ENCODE measurements around the gene SLC5A9. TPM values are rescaled to one million over a fixed set of nuclear protein-coding genes. Genes with fewer than 3 reads are reported as not detected.
"Not testable (repeated sequence)": the region's sequence is repeated elsewhere in the genome, so short reads cannot be mapped to it uniquely, and the experiment has no call there.

Gene SLC5A9
- total and polyA plus RNA-seq, 2 of the 13 experiments (the other 11 are each of a cell fraction or from before 2014, with no cell fraction given), result 42.0 to 65.0 TPM

DNA sequence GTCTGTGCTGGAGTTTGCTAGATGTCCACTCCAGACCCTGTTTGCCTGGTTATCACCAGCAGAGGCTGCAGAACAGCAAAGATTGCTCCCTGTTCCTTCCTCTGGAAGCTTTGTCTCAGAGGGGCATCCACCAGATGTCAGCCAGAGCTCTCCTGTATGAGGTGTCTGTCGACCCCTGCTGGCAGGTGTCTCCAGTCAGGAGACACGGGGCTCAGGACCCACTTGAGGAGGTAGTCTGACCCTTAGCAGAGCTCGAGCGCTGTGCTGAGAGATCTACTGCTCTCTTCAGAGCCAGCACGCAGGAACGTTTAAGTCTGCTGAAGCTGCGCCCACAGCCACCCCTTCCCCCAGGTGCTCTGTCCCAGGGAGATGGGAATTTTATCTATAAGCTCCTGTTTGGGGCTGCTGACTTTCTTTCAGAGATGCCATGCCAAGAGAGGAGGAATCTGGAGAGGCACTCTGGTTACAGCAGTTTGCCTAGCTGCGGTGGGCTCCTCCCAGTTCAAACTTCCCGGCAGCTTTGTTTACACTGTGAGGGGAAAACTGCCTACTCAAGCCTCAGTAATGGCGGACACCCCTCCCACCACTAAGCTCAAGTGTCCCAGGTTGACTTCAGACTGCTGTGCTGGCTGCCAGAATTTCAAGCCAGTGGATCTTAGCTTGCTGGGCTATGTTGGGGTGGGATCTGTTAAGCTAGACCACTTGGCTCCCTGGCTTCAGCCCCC, 62.3 kb downstream of the SLC5A9 start:
- peaks cover 15% of the 10 kb centered on the region for H3K4me1 ChIP-seq (ENCODE audit: insufficient read depth, low read length)
- intact Hi-C loops (cut with micrococcal nuclease; ENCODE audit: unreplicated experiment); BruUV-seq (replicated peaks); CTCF ChIA-PET (ENCODE audit: low intra/inter-chr PET ratio, low total read pairs); H3K9me3 ChIP-seq (ENCODE audit: low read length); in situ Hi-C loops (cut with HindIII; ENCODE audit: extremely low pct_ligation_motif_present, low pct_unique_long_range_greater_than_20kb); H3K36me3 ChIP-seq (replicated peaks in 1 of 2; ENCODE audit: control insufficient read depth in 1 of 2, insufficient read depth in 2 of 2, low read length in 2 of 2); H3K79me2 ChIP-seq (ENCODE audit: insufficient read depth, low read length); H4K20me1 ChIP-seq (ENCODE audit: insufficient read depth, low read length); H3K27me3 ChIP-seq (ENCODE audit: control insufficient read depth in 1 of 2, insufficient read depth in 2 of 2, low read length in 2 of 2); FAIRE-seq; H3K9ac ChIP-seq (ENCODE audit: insufficient read depth, low read depth, low read length); H3K27ac ChIP-seq (ENCODE audit: extremely low read length, insufficient read depth, low read length): not testable (repeated sequence)
- peak; percentile 15 for DNase-seq (ENCODE audit: low spot score)
- 0% methylated on average over 8 of the region's 10 CpGs for WGBS (ENCODE audit: low lambda C conversion rate)
- ATAC-seq, result peak; percentile 83
- H3K4me3 ChIP-seq (replicated peaks in 1 of 3; ENCODE audit: insufficient read depth in 1 of 3, low read depth in 2 of 3, low read length in 3 of 3), result peak overlapping the region in 2 of 3 experiments; percentile 52 to 59; a peak in 5 of 6 replicates
- POLR2A ChIA-PET, result interaction anchor here (1.0 to 2.1 kb wide), 3 partner anchors 32 to 187 kb away, joined by 4 to 13 read pairs (median 5); partner anchors contain the start of genes SLC5A9 and SPATA6
- H2AFZ ChIP-seq (ENCODE audit: low read length), result peak overlapping the region; percentile 42
- peak overlapping the region; percentile 81 for H3K4me2 ChIP-seq (ENCODE audit: low read depth, low read length)
- TF ChIP-seq, protein P1, sequence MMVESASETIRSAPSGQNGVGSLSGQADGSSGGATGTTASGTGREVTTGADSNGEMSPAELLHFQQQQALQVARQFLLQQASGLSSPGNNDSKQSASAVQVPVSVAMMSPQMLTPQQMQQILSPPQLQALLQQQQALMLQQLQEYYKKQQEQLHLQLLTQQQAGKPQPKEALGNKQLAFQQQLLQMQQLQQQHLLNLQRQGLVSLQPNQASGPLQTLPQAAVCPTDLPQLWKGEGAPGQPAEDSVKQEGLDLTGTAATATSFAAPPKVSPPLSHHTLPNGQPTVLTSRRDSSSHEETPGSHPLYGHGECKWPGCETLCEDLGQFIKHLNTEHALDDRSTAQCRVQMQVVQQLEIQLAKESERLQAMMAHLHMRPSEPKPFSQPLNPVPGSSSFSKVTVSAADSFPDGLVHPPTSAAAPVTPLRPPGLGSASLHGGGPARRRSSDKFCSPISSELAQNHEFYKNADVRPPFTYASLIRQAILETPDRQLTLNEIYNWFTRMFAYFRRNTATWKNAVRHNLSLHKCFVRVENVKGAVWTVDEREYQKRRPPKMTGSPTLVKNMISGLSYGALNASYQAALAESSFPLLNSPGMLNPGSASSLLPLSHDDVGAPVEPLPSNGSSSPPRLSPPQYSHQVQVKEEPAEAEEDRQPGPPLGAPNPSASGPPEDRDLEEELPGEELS (CRISPR knock-in tag; IDR thresholded peaks at IDR 0.05), result 0 out of 2 replicates have a peak, but pooled peaks have one; percentile 18
- TF ChIP-seq, protein P2, sequence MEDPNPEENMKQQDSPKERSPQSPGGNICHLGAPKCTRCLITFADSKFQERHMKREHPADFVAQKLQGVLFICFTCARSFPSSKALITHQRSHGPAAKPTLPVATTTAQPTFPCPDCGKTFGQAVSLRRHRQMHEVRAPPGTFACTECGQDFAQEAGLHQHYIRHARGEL (CRISPR knock-in tag; IDR thresholded peaks at IDR 0.05), result peak; percentile 99
- 0 out of 2 replicates have a peak, but pooled peaks have one; percentile 33 for TF ChIP-seq HOXA3 (CRISPR knock-in tag; IDR thresholded peaks at IDR 0.05)
- peak; percentile 41; the same call in 1 of the 2 replicates for TF ChIP-seq FOXA3 (CRISPR knock-in tag; IDR thresholded peaks at IDR 0.05)
- TF ChIP-seq SP4 (CRISPR knock-in tag; IDR thresholded peaks at IDR 0.05), result 0 out of 2 replicates have a peak, but pooled peaks have one; percentile 25
- TF ChIP-seq YY1 (IDR thresholded peaks at IDR 0.05; ENCODE audit: insufficient read depth, insufficient replicate concordance, low read depth, low read length), result peak; percentile 57
- TF ChIP-seq, protein P3, sequence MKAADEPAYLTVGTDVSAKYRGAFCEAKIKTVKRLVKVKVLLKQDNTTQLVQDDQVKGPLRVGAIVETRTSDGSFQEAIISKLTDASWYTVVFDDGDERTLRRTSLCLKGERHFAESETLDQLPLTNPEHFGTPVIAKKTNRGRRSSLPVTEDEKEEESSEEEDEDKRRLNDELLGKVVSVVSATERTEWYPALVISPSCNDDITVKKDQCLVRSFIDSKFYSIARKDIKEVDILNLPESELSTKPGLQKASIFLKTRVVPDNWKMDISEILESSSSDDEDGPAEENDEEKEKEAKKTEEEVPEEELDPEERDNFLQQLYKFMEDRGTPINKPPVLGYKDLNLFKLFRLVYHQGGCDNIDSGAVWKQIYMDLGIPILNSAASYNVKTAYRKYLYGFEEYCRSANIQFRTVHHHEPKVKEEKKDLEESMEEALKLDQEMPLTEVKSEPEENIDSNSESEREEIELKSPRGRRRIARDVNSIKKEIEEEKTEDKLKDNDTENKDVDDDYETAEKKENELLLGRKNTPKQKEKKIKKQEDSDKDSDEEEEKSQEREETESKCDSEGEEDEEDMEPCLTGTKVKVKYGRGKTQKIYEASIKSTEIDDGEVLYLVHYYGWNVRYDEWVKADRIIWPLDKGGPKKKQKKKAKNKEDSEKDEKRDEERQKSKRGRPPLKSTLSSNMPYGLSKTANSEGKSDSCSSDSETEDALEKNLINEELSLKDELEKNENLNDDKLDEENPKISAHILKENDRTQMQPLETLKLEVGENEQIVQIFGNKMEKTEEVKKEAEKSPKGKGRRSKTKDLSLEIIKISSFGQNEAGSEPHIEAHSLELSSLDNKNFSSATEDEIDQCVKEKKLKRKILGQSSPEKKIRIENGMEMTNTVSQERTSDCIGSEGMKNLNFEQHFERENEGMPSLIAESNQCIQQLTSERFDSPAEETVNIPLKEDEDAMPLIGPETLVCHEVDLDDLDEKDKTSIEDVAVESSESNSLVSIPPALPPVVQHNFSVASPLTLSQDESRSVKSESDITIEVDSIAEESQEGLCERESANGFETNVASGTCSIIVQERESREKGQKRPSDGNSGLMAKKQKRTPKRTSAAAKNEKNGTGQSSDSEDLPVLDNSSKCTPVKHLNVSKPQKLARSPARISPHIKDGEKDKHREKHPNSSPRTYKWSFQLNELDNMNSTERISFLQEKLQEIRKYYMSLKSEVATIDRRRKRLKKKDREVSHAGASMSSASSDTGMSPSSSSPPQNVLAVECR (CRISPR knock-in tag; IDR thresholded peaks at IDR 0.05; ENCODE audit: borderline replicate concordance), result 0 out of 2 replicates have a peak, but pooled peaks have one; percentile 24
- TF ChIP-seq, protein P4, sequence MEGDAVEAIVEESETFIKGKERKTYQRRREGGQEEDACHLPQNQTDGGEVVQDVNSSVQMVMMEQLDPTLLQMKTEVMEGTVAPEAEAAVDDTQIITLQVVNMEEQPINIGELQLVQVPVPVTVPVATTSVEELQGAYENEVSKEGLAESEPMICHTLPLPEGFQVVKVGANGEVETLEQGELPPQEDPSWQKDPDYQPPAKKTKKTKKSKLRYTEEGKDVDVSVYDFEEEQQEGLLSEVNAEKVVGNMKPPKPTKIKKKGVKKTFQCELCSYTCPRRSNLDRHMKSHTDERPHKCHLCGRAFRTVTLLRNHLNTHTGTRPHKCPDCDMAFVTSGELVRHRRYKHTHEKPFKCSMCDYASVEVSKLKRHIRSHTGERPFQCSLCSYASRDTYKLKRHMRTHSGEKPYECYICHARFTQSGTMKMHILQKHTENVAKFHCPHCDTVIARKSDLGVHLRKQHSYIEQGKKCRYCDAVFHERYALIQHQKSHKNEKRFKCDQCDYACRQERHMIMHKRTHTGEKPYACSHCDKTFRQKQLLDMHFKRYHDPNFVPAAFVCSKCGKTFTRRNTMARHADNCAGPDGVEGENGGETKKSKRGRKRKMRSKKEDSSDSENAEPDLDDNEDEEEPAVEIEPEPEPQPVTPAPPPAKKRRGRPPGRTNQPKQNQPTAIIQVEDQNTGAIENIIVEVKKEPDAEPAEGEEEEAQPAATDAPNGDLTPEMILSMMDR (CRISPR knock-in tag; IDR thresholded peaks at IDR 0.05), result peak; percentile 77
- TF ChIP-seq SP5 (CRISPR knock-in tag; IDR thresholded peaks at IDR 0.05; ENCODE audit: borderline replicate concordance, low read depth), result peak; percentile 18; the same call in 1 of the 2 replicates
- TF ChIP-seq, protein P5, sequence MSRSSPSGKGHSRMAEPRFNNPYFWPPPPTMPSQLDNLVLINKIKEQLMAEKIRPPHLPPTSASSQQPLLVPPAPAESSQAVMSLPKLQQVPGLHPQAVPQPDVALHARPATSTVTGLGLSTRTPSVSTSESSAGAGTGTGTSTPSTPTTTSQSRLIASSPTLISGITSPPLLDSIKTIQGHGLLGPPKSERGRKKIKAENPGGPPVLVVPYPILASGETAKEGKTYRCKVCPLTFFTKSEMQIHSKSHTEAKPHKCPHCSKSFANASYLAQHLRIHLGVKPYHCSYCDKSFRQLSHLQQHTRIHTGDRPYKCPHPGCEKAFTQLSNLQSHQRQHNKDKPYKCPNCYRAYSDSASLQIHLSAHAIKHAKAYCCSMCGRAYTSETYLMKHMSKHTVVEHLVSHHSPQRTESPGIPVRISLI (CRISPR knock-in tag; IDR thresholded peaks at IDR 0.05; ENCODE audit: borderline replicate concordance), result peak; percentile 39; the same call in 1 of the 2 replicates
- TF ChIP-seq STAG1 (CRISPR knock-in tag; IDR thresholded peaks at IDR 0.05), result peak; percentile 57
